Osteoblast (primary cell): Measurements from ENCODE around the gene BTBD1. TPM values are rescaled to one million over a fixed set of nuclear protein-coding genes. Genes with fewer than 3 reads are reported as not detected.

ENCODE experiments used
- DNase-seq: peaks from one replicate; pipeline ENCODE4 v3.0.0; 2011; ENCODE audit warnings: low spot score, mixed read lengths; ENCODE audit not compliant: insufficient read length; ENCODE audit errors: missing footprints
- H2AFZ ChIP-seq: 2 replicates; pipeline ENCODE4 v1.6.0; 2011; ENCODE audit warnings: mild to moderate bottlenecking, low read length
- H3K27ac ChIP-seq: 2 replicates; pipeline ENCODE4 v1.5.1; 2011; ENCODE audit warnings: mild to moderate bottlenecking, low read depth, low read length, moderate library complexity
- H3K27me3 ChIP-seq: 2 replicates; pipeline ENCODE4 v1.6.0; 2012; ENCODE audit warnings: mild to moderate bottlenecking, control low read depth, inconsistent platforms, low read length, moderate library complexity; ENCODE audit not compliant: insufficient read depth
- H3K36me3 ChIP-seq: 2 replicates; pipeline ENCODE4 v1.5.1; 2011; ENCODE audit warnings: mild to moderate bottlenecking, low read length, control low read depth, moderate library complexity; ENCODE audit not compliant: insufficient read depth
- H3K4me1 ChIP-seq: 2 replicates; pipeline ENCODE4 v1.5.1; 2011; ENCODE audit warnings: mild to moderate bottlenecking, low read length, control low read depth, moderate library complexity; ENCODE audit not compliant: insufficient read depth
- H3K4me2 ChIP-seq: 2 replicates; pipeline ENCODE4 v1.6.0; 2011; ENCODE audit warnings: mild to moderate bottlenecking, low read length; ENCODE audit not compliant: insufficient read depth
- H3K4me3 ChIP-seq: fragments of 200-600 bp; sonication (generic); 3 replicates; pipeline ENCODE4 v1.5.1; 2012; ENCODE audit warnings: mild to moderate bottlenecking, low read length, inconsistent platforms; ENCODE audit not compliant: insufficient read depth
- H3K79me2 ChIP-seq: 2 replicates; pipeline ENCODE4 v1.6.0; 2012; ENCODE audit warnings: mild to moderate bottlenecking, low read length, control low read depth, inconsistent platforms; ENCODE audit not compliant: insufficient read depth
- H3K9me3 ChIP-seq: 2 replicates; pipeline ENCODE4 v1.5.1; 2011; ENCODE audit warnings: low read depth, low read length, control low read depth
- H4K20me1 ChIP-seq: 2 replicates; pipeline ENCODE4 v1.6.0; 2012; ENCODE audit warnings: mild to moderate bottlenecking, low read length, control low read depth; ENCODE audit not compliant: insufficient read depth
- total RNA-seq: library from RNA; depleted of rRNA; stranded (reverse); fragments of >200 nt; gene quantifications from 2 replicates; pipeline ENCODE4 v1.2.3, GENCODE V29; 2012
- TF ChIP-seq, protein P1 (sequence below): IDR thresholded peaks from 2 replicates; pipeline ENCODE4 v1.5.1; 2011; ENCODE audit warnings: mild to moderate bottlenecking, low read depth, low read length, moderate library complexity; ENCODE audit errors: extremely low read depth

The BTBD1 gene
- total RNA-seq, 1 donor = 88.3 TPM

GRCh38 chr15:83110381-83110780 lies 43.3 kb upstream of the BTBD1 start:
- Histone ChIP-seq H3K79me2 (no peaks in the 10 kb centered on the region), H3K27ac (no peak overlapping the region), H3K36me3 (no peaks in the 10 kb centered on the region), H3K4me2 (no peak overlapping the region), H3K4me3 (no peak overlapping the region), H3K4me1 (peaks cover 5% of the 10 kb centered on the region), H2AFZ (no peak overlapping the region), H3K27me3 (peaks cover 23% of the 10 kb centered on the region), H4K20me1 (no peaks in the 10 kb centered on the region), H3K9me3 (no peaks in the 10 kb centered on the region)
- TF ChIP-seq, protein P1, sequence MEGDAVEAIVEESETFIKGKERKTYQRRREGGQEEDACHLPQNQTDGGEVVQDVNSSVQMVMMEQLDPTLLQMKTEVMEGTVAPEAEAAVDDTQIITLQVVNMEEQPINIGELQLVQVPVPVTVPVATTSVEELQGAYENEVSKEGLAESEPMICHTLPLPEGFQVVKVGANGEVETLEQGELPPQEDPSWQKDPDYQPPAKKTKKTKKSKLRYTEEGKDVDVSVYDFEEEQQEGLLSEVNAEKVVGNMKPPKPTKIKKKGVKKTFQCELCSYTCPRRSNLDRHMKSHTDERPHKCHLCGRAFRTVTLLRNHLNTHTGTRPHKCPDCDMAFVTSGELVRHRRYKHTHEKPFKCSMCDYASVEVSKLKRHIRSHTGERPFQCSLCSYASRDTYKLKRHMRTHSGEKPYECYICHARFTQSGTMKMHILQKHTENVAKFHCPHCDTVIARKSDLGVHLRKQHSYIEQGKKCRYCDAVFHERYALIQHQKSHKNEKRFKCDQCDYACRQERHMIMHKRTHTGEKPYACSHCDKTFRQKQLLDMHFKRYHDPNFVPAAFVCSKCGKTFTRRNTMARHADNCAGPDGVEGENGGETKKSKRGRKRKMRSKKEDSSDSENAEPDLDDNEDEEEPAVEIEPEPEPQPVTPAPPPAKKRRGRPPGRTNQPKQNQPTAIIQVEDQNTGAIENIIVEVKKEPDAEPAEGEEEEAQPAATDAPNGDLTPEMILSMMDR = no peak
- no peak for DNase-seq

- H2AFZ ChIP-seq = no peak overlapping the region
- no peaks in the 10 kb centered on the region for H3K9me3 ChIP-seq
- peaks cover 23% of the 10 kb centered on the region for H3K27me3 ChIP-seq
- no peaks in the 10 kb centered on the region for H3K79me2 ChIP-seq
- H4K20me1 ChIP-seq = no peaks in the 10 kb centered on the region
- no peak overlapping the region for H3K27ac ChIP-seq
- no peak overlapping the region for H3K4me3 ChIP-seq
- H3K4me2 ChIP-seq = no peak overlapping the region
- no peak for DNase-seq
- TF ChIP-seq, protein P1 = no peak
- no peaks in the 10 kb centered on the region for H3K36me3 ChIP-seq
- peaks cover 5% of the 10 kb centered on the region for H3K4me1 ChIP-seq
These were observed 42.5 kb upstream of the BTBD1 start for GRCh38 chr15:83109532-83109931.

GRCh38 chr15:83108266-83109219 lies 41.5 kb upstream of the BTBD1 start:
- Histone ChIP-seq H2AFZ (no peak overlapping the region), H3K9me3 (no peaks in the 10 kb centered on the region), H4K20me1 (no peaks in the 10 kb centered on the region), H3K27ac (no peak overlapping the region), H3K4me1 (peaks cover 5% of the 10 kb centered on the region), H3K79me2 (no peaks in the 10 kb centered on the region), H3K4me2 (peak overlapping the region; percentile 75), H3K27me3 (peaks cover 23% of the 10 kb centered on the region), H3K4me3 (no peak overlapping the region), H3K36me3 (no peaks in the 10 kb centered on the region)
- TF ChIP-seq, protein P1 = no peak
- DNase-seq = no peak

GRCh38 chr15:83107841-83108181 lies 40.8 kb upstream of the BTBD1 start:
- Histone ChIP-seq H2AFZ (peak overlapping the region; percentile 51), H3K79me2 (no peaks in the 10 kb centered on the region), H3K36me3 (no peaks in the 10 kb centered on the region), H3K27me3 (peaks cover 23% of the 10 kb centered on the region), H4K20me1 (no peaks in the 10 kb centered on the region), H3K9me3 (no peaks in the 10 kb centered on the region), H3K4me3 (peak overlapping the region; percentile 61), H3K4me1 (peaks cover 3% of the 10 kb centered on the region), H3K27ac (no peak overlapping the region), H3K4me2 (peak overlapping the region; percentile 75)
- TF ChIP-seq, protein P1 = no peak
- DNase-seq = no peak
